Stimulated activated CD8-positive, alpha-beta memory T cell treated with anti-CD3 and anti-CD28 coated beads, Interleukin-7, amount 100 ng/mL, for 1 hour (primary cell): ENCODE data around the gene ADSS1.
A peak's percentile ranks its signal among the peaks of the same experiment; 100 is the strongest.

Source experiments
- DNase-seq, 2 donors: peaks; one replicate each; pipeline ENCODE4 v3.0.0-alpha.2; 2020; ENCODE audit warnings: low read depth in 2 of 2

ADSS1 gene

DNA sequence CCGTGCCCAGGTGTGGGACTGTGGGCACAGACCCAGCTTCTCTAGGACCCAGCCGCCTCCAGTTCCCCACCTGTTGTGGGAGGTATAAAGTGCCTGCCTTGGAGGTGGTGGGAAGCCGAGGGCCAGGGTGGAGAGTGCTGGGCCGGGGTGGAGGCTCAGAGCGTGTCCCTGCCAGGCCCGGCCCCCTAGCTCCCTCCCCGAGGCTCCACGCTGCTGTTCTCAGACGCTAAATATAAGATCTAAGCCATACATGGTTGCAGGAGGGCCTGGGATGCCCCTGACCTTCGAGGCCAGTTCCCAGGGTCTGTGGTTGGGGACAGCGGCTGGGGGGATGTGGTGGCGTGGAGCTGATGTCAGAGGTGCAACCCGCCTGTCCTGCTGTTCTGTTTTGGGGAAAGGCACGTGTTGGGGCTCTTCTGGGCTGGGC lies 23.8 kb upstream of the ADSS1 start:
- no peak for DNase-seq

GRCh38 chr14:104700747-104701217 lies 23.2 kb upstream of the ADSS1 start:
- no peak for DNase-seq

DNA sequence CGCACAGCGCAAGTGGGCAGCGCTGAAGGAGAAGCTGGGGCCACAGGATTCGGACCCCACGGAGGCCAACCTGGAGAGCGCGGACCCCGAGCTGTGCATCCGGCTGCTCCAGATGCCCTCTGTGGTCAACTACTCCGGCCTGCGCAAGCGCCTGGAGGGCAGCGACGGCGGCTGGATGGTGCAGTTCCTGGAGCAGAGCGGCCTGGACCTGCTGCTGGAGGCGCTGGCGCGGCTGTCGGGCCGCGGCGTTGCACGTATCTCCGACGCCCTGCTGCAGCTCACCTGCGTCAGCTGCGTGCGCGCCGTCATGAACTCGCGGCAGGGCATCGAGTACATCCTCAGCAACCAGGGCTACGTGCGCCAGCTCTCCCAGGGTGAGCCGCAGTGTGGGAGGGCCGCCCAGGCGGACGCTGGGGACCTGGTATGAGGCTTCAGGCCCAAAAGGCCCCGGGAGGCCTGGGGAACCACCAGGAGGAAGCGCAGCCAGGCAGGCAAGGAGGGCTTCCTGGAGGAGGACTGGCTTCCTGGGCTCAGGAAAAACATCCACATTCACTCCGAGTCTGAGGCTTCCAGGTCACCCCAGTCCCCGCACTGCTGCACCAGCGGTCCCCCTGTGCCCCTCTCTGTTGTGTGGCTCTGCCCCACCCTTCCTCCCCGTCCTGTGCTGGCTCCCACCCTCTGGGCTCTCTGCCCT lies 22.5 kb upstream of the ADSS1 start:
- DNase-seq = no peak

- DNase-seq = no peak
Measured at GRCh38 chr14:104702106-104702505, 21.9 kb upstream of the ADSS1 start.

DNA sequence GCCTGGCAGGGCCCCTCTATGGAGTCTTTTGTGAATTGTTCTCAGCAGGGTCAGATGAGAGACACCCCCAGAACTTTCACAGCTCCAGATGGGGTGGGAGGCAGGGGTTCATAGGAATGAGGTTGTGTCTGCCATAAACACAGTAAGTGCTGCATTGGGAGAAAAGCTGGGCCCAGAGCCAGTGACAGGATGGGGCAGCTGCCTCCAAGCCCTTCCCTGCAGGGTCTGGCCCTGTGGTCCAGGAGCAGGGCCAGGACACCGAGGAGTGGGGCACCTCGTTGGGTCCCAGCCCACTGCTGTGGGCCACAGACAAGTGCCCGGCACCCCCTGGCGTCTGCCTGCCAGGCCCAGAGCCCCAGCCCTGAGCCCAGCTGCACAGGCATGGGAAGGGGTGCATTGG lies 21.4 kb upstream of the ADSS1 start:
- no peak for DNase-seq

DNA sequence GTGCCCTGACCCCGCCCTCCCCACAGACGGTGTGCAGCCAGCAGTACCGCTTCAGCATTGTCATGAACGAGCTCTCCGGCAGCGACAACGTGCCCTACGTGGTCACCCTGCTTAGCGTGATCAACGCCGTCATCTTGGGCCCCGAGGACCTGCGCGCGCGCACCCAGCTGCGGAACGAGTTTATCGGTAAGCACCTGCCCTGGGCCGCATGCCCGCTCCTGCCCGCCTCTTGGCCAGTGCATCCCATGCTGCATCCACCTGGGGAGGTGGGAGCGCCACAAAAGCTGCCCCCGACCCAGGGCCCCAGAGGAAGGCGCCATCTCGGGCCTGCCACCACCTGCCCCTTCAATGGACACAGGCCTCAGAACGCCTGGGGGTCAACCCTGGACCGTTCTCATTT lies 20.8 kb upstream of the ADSS1 start:
- DNase-seq = no peak

DNA sequence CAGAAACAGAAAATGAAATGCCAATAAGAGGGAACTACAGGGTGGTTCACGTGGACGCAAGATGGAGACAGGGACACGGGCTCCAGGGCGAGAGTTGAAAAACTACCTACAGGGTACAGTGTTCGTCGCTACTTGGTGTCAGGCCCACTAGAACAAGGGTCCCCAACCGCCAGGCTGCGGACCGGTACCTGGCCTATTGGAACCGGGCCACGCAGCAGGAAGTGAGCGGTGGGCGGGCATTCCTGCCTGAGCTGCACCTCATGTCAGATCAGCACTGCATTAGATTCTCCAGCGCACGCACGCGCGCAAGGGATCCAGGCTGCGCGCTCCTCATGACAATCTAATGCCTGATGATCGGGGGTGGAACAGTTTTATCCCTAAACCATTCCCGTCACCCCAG lies 19.8 kb upstream of the ADSS1 start:
- no peak for DNase-seq

- DNase-seq = no peak
Measured at GRCh38 chr14:104705340-104706047, 18.5 kb upstream of the ADSS1 start.

DNA sequence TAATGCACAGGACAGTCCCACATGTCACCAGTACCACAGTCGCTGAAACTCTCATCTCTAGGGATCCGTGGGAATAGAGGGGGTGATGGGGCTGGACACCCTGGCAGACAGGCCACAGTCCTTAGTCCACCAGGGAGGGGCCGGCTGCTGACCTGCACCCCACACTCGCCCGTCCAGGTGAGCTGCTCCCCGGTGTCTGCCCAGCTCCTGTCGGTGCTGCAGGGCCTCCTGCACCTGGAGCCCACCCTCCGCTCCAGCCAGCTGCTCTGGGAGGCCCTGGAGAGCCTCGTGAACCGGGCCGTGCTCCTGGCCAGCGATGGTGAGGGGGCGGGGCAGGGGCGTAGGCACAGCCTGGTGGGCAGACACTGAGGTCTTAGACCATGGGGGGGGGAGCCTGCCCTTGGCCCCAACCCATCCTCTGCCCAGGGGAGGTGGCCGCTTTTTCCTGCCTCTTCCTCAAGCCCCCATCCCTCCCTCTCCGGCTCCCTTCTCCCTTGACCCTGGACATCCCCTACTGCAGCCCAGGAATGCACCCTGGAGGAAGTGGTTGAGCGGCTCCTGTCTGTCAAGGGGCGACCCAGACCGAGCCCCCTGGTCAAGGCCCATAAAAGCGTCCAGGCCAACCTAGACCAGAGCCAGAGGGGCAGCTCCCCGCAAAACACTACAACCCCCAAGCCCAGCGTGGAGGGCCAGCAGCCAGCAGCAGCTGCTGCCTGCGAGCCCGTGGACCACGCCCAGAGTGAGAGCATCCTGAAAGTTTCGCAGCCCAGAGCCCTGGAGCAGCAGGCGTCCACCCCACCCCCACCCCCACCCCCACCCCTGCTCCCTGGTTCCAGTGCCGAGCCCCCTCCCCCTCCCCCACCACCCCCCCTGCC lies 17.1 kb upstream of the ADSS1 start:
- no peak for DNase-seq

DNA sequence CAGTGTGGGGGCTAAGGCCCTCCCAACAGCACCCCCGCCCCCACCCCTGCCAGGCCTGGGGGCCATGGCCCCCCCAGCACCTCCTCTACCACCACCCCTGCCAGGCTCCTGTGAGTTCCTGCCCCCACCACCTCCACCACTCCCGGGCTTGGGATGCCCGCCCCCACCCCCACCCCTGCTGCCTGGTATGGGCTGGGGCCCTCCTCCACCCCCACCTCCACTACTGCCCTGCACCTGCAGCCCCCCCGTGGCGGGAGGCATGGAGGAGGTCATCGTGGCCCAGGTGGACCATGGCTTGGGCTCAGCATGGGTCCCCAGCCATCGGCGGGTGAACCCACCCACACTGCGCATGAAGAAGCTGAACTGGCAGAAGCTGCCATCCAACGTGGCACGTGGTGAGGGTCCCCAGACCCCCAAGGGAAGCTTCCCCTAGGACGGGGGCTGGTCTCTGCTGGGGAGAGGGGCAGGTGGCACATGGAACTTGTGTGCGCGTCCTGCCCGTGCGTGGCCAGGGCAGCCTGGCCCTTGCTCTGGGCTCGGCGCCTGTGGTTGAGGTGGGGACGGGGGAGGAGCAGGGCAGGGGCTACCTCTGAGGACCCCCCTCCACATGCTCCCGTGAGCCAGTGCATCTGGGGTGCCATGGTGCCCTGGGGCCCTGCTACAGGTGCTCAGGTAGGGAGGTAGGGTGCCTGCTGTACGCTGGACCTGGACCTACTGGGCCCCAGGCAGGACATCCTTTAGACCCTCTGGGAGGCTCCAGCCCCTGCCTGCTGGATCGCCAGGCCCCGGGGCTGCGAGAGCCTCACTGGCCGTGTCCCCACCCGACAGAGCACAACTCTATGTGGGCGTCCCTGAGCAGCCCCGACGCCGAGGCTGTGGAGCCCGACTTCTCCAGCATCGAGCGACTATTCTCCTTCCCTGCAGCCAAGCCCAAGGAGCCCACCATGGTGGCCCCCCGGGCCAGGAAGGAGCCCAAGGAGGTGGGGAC lies 16.1 kb upstream of the ADSS1 start:
- no peak for DNase-seq

DNA sequence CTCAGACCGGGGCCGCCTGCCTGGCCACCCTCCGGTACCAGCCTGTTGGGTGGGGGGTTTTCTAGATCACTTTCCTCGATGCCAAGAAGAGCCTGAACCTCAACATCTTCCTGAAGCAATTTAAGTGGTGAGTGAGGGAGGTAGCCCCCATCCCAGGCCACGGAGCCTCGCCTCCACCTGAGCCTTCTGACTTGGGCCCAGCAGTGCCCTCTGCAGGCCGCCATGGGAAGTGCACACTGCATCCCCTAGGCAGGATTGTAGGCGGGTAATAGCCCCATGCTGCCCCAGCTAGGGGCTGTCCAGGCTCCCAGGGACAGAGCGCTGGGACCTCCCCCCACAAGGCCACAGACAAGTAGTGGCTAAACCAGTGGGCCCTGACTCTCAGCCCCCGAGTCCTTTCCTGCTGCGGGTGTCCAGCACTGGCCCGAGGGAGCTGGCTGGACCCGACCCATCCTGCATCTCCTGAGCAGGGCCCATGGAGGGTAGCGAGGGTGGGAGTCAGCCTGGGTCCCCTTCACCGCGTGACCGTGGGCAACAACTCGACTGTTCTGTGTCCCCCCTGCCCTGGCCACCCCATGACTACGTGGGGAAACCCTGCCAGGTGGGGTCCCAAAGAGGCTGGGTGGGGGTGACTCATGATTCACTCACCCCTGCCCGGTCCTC lies 15.3 kb upstream of the ADSS1 start:
- peak; percentile 50 to 58 for DNase-seq

- DNase-seq = no peak
Measured at GRCh38 chr14:104709387-104710039, 14.5 kb upstream of the ADSS1 start.

GRCh38 chr14:104710071-104710735 lies 13.8 kb upstream of the ADSS1 start:
- no peak for DNase-seq

DNA sequence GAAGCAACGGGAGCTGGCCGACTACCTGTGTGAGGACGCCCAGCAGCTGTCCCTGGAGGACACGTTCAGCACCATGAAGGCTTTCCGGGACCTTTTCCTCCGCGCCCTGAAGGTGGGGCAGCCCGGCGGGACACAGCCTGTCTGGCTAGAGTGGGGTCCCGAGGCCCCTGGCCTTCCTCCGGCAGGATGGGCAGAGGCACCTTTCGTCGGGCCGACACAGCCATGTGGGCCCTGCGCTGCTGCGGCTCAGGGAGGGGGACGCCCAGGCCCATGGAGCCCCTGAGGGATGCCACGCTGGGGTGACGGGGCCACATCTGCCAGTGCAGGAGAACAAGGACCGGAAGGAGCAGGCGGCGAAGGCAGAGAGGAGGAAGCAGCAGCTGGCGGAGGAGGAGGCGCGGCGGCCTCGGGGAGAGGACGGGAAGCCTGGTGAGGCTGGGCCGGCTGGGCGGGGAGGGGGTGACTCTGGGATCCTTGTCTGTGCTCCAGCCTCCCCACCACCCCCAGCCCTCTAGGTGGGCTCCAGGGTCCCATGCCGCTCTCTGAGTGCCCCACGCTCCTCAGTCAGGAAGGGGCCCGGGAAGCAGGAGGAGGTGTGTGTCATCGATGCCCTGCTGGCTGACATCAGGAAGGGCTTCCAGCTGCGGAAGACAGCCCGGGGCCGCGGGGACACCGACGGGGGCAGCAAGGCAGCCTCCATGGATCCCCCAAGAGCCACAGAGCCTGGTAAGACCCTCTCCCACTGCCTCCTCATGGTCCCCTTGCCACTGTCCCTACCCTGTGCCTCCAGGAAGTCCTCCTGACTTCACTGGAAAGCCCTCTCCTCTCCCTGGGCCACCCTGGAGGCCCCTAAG lies 10.9 kb upstream of the ADSS1 start:
- DNase-seq = no peak

DNA sequence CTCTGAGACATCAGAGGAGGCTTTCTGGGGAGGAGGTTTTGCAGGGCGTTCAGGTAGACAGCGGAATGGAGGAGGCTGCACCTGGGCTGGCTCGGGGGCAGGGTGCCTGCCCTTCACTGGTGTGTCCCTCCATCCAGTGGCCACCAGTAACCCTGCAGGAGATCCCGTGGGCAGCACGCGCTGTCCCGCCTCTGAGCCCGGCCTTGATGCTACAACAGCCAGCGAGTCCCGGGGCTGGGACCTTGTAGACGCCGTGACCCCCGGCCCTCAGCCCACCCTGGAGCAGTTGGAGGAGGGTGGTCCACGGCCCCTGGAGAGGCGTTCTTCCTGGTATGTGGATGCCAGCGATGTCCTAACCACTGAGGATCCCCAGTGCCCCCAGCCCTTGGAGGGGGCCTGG lies 10.0 kb upstream of the ADSS1 start:
- no peak for DNase-seq

DNA sequence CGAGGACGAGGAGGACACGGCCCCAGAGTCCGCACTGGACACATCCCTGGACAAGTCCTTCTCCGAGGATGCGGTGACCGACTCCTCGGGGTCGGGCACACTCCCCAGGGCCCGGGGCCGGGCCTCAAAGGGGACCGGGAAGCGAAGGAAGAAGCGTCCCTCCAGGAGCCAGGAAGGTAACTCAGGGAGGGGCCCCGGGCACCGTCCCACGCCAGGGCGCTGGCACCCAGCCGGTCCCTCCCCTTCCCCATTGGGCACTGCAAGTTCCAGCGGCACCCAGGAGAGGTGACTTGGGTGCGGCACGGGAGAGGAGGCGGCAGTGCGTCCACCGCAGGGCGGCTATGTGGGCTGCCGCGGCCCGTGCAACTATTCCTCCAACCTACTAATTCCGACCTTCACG lies 9.3 kb upstream of the ADSS1 start:
- DNase-seq = no peak

DNA sequence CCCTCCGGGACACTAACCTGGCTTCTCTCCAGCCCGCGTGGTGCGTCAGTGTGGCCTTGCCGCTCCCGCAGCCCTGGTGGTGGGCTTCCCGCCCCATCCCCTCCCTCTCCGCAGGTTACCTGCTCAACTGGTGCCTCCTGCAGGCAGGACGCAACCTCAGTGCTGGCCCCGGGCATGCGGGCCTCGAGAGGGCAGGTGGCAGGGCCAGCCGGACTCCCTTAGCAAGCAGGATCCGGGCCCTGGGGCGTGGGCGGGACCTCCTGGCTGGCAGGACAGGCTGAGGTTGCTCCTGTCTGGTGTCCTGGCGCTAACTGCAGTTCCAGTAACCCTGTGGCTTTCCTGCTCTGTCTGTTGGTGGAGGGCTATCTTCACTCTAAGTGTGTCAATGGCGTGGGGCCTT lies 8.6 kb upstream of the ADSS1 start:
- DNase-seq = no peak

- no peak for DNase-seq
Measured at GRCh38 chr14:104715871-104716270, 8.2 kb upstream of the ADSS1 start.

DNA sequence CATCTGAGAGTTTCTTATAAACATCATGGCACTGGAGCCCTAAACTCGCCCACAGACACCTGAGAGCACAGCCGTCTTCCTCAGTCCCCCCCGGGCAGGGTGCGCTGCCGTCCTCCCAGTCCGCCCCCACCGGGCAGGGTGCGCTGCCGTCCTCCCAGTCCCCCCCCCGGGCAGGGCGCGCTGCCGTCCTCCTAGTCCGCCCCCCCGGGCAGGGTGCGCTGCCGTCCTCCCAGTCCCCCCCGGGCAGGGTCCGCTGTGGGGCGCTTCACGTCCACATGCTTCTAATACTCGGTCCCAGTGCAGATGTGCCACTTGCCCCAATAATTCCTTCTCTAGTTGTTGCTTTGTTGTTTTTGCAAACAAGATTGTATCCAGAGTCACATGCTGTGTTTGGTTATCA lies 6.9 kb upstream of the ADSS1 start:
- no peak for DNase-seq
